NCI-H345 (cell line): Measurements from ENCODE around the gene CNOT10.
"Not testable (repeated sequence)": the region's sequence is repeated elsewhere in the genome, so short reads cannot be mapped to it uniquely, and the experiment has no call there.

Source experiments
- DNase-seq: peaks from one replicate; lab custom pipeline; 2025; lab: John Stamatoyannopoulos, UW

Gene CNOT10

DNA sequence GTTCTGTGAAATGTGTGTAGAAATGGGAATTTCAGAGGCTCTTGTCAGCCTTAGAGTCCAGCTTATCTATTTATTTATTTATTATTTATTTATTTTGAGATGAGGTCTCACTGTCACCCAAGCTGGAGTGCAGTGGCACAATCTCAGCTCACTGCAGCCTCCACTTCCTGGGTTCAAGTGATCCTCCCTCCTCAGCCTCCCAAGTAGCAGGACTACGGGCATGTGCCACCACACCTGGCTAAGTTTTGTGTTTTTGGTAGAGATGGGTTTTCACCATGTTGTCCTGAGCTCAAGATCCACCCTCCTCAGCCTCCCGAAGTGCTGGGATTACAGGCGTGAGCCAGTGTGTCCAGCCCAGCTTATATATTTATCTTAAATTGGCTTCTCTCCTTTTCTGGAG, 11.5 kb downstream of the CNOT10 start:
- DNase-seq: no peak

- no peak for DNase-seq
These were observed 13.5 kb downstream of the CNOT10 start for GRCh38 chr3:32698506-32698905.

DNA sequence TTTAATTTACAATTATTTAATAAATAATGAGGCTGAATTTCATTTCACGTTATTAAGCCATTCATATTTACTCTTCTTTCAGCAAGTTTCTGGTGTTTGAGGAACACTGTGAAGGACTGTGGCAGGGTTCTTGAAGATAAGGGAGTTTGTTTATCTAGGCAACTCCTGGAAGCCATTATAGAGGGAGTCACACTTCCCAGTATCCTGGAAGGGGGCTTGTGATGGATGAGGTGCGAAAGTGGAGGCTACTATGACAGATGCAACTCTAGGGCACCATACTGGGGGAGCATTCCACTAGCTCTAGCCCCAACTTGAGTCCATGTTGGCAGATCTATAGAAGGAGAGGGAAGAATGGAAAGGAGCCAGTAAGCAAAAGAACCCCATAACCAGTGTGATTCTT, 14.4 kb downstream of the CNOT10 start:
- DNase-seq: no peak

- DNase-seq: no peak
These were observed 15.3 kb downstream of the CNOT10 start for GRCh38 chr3:32700244-32700643.

GRCh38 chr3:32703491-32703972, 18.5 kb downstream of the CNOT10 start:
- DNase-seq: no peak

DNA sequence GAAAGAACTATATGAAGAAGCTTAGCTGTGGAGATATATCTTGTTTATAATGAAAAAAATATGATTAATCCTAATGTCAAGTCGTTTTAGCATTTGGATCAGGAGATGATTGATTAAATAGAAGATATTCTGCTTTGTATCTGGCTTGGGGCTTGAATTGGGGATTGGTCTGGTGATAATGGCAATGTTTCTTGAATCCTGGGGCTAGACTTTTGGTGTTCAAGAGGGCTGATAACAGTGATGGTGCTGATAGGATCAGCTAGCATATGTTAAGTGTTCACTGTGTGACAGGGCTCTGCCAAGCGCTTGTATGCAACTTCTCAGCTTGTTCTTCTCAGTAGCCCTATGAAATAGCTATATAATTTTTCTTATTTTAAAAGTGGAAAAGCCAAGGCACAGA, 20.2 kb downstream of the CNOT10 start:
- no peak for DNase-seq

DNA sequence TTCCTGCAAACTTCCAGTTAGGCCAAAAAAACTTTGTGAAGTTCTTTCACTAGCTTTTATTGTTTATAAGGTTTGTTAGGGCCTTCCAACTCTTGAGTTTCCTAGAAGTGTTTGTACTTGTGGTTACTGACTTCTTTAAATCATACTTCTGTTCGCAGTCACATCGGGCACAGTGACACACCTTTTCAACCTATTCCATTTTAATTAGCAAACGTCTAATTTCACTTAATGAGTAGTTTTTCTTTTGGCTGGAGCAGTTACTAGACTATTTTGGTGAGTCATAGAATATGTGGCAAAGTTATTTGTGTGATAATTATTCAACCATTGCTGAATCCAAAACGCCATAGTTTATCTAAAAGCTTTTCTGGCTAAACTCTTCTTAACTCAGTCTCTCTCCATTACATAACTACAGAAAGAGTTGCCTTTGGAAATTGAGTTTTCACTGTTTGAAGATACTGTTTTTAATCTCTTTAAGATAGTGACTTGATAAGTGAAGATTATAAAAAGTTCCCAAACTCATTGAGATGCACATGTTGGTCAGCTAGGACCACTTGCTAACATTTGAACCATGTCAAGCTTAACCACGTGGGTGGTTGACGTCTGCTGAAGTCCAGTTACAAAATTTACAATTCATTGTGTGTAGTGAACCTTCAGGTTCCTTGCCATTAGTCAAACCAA, 21.5 kb downstream of the CNOT10 start:
- no peak for DNase-seq

DNA sequence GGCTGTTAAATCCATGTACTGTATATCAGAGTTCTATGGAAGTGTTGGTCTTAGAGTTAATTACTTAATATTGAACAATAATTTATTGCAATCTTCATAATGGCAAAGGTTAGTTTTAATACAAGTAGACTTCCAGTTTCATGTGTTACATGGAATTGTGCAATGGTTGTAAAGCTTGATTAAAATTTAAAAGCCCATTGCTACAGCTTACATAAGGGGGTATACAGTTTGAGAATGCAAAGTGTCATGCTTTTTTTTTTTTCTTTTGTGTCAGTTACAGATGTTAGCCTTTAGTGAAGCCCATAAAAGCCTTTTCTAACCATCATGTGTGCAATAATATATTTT, 22.0 kb downstream of the CNOT10 start:
- DNase-seq: no peak

DNA sequence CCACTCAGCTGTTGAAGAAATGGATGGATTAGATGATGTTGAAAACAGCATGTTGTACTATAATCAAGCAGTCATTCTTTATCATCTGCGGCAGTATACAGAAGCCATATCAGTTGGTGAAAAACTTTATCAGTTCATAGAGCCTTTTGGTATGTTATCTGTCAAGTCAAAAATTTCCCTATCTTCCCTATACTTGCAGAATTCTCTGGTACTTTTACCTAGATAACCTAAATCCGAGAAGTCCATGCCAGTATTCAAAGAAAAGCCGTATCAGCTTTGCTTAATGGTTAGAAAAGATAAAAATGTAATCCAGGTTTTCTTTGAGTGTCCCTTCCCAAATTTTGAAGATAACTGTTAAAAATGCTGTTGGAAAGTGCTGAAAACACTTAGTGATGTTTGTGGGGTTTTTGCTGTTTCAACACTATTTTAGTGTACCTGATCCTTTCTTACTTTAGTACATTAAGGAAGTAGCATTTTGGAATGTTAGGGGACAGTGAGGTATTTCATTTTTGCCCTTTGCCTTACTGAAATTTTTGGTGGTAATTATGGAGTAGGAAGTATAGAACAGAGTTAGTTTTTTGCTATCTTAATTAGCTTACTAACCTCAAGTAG, 23.8 kb downstream of the CNOT10 start:
- no peak for DNase-seq

- DNase-seq: no peak
These were observed 24.4 kb downstream of the CNOT10 start for GRCh38 chr3:32709346-32709745.

GRCh38 chr3:32712506-32713055, 27.6 kb downstream of the CNOT10 start:
- no peak for DNase-seq

DNA sequence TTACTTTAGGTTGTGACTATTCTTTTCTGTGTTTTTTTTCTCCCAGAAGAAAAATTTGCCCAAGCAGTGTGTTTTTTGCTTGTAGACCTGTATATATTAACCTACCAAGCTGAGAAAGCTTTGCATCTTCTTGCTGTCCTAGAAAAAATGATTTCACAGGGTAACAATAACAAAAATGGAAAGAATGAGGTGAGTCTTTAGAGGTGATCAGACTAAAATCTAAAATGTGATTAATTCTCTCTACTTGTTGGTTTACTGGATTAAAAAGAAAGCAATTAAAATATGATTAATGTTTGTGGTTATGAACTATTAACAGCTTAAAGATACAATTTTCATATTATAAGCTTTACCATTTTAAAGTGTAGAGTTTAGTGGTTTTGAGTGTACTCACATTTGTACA, 28.2 kb downstream of the CNOT10 start:
- DNase-seq: no peak

DNA sequence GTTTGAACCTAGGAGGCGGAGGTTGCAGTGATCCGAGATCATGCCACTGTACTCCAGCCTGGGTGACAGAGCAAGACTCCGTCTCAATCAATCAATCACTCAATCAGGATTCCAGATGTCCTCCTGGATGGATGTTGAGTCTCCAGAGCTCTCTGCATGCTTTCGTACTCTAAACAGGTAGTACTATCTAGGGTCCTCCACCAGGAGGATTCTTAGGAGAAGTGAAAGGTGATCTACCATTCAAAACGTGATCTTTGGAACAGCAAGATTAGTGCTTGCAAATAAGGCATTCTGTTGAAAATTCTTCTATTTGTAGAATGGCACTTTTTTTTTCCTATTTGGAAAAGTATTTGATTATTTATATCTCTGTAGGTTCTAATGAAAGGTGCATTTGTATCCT, 34.3 kb downstream of the CNOT10 start:
- DNase-seq: no peak

DNA sequence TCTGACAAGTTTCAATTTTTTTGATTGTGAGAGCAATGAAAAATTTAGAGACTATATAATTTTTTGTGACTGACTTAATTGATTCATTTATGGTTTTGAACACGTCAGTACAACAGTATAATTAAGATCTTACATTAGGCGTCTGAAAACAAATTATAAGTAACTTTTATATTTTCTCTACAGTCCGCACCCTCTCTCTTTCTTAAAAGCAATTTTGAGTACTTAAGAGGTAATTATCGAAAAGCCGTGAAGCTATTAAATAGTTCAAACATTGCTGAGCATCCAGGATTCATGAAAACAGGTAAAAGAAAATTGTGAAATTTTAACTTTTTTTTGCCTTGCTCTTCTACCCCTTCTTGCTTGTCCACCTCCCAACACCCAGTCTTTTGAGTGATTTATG, 34.9 kb downstream of the CNOT10 start:
- no peak for DNase-seq

DNA sequence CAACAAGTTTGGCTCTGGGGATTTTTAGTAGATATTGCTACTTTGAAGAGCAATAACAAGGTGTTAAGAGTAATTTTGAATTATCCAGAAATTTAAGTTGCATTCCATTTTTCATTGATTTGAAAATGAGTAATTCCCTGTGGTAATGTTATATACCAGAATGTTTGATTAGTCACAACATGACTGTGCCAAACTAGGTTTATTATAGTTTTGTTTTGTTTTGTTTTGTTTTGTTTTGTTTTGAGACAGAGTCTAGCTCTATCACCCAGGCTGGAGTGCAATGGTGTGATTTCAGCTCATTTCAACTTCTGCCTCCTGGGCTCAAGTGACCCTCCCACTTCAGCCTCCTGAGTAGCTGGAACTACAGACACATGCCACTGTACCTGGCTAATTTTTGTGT, 40.7 kb downstream of the CNOT10 start:
- DNase-seq: no peak

GRCh38 chr3:32733631-32734229, 48.7 kb downstream of the CNOT10 start:
- DNase-seq: no peak

- no peak for DNase-seq
These were observed 49.8 kb downstream of the CNOT10 start for GRCh38 chr3:32734756-32735155.

DNA sequence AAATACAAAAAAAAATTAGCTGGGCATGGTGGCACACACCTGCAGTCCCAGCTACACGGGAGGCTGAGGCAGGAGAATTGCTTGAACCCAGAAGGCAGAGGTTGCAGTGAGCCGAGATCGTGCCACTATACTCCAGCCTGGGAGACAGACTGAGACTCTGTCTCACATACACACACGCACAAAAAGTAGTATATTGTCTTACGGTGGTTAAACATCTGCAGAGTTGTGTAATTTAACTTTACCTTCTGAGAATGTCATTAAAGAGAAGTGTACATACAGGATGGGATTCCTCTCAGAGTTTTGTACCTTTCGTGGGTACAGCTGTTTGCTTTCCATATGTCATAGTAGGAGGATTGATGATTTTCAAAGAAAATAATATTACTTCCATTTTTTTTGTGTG, 58.5 kb downstream of the CNOT10 start:
- DNase-seq: not testable (repeated sequence)

DNA sequence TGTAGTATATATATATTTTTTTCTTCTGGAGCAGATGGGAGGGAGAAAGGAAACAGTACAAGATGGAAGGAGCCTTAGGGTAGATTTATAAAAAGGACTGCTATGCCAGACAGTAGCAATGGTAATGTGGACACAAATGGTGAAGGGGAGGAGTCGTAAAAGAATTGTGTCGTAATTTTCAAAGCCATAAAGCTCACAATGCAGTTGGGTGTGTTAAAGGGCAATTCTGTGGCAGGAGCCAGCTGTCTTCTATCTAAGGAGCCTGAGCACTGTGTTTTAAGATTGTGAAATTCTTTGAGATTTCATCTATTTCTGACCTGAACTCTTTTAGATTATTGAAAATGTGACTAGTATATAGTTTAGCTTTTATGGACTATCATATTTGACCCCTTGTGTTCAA, 58.9 kb downstream of the CNOT10 start:
- DNase-seq: no peak

DNA sequence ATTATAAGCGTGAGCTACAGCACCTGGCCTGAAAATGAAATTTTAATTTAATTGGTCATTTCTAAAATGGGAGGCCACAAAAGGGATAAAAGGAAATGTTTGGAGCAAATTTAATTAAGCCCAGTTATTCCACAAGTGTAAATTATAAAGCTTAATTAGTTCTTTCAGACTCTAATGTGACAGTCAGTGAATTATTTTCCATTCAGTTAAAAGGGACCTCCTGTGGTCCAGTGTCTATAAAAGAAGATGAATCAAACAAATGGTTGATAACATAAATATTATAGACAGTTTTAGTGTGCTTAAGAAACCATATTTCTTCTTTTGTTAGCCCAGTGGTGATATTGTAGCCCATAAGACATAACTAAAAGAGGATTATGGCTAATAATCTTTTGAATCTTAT, 66.4 kb downstream of the CNOT10 start:
- no peak for DNase-seq

- no peak for DNase-seq
These were observed 70.8 kb downstream of the CNOT10 start for GRCh38 chr3:32755761-32756160.

DNA sequence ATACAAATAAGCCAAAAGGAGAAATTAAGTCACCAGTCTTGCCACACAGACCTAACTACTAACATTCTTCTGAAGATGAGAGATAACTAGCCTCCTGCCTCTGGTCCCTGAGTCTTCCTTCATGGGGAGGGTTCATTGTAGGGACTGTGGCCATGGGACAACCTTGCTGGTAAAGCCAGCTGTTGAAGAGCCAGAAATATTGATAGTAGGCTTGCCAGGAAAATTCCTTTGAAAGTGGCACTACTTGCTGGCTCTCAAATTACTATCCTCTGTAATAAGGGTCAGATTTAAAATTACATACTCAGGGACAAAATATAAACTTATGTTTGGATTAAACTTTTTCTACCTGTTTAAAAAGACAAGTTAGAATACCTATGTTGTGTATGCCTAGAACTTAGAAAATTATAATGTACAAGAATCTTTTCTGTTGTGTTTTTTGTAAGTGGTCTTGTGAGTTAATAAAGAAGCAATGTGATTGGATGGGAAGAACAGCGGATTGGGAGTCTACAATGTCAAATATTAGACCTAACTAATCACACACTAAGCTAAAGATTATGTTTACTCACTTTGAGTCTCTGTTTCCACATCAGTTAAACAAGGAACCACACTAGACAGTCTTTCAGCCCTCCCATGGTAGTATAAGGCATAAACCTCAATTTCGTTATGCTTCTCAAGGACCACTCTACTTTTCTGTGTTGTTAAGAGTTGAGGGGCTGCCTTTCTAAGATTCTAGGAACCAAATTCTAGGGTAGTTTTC, 72.8 kb downstream of the CNOT10 start:
- DNase-seq: no peak

GRCh38 chr3:32758375-32758753, 73.4 kb downstream of the CNOT10 start:
- DNase-seq: no peak
